ENCODE results near the gene EVI5L. TPM values are rescaled to one million over a fixed set of nuclear protein-coding genes. Genes with fewer than 3 reads are reported as not detected.

The EVI5L gene
- total and polyA plus RNA-seq, 4 donors = 1.4 to 5.0 (median 4.4) TPM

- Histone ChIP-seq H3K4me3 (ENCODE audit: low read depth in 1 of 3, low read length in 3 of 3) (no peak overlapping the region), H3K9me3 (ENCODE audit: control insufficient read depth in 4 of 4, low read length in 3 of 4) (no peaks in the 10 kb centered on the region), H3K36me3 (ENCODE audit: control insufficient read depth in 4 of 4, insufficient read depth in 3 of 4, low read depth in 1 of 4, low read length in 3 of 4) (peaks cover 0 to 1% (median 0%) of the 10 kb centered on the region in 4 donors), H3K27me3 (ENCODE audit: control insufficient read depth in 4 of 4, insufficient read depth in 4 of 4, low read length in 3 of 4) (peaks cover 0 to 2% (median 2%) of the 10 kb centered on the region in 4 donors), H3K9ac (ENCODE audit: low read depth in 1 of 2, low read length in 2 of 2) (no peak overlapping the region), H3K4me1 (ENCODE audit: control insufficient read depth in 4 of 4, insufficient read depth in 4 of 4, low read length in 3 of 4) (peaks cover 0 to 5% (median 2%) of the 10 kb centered on the region in 4 donors), H3K27ac (ENCODE audit: low read depth in 1 of 2, low read length in 2 of 2) (no peak overlapping the region)
- 13% methylated on average over 31 of the region's 31 CpGs for WGBS
- DNase-seq (ENCODE audit: low spot score) = no peak
- TF ChIP-seq ZBTB33 (IDR thresholded peaks at IDR 0.05) = no peak
- TF ChIP-seq CTCF (IDR thresholded peaks at IDR 0.05; ENCODE audit: low read depth, low read length, missing input control) = no peak
- no peak for TF ChIP-seq EGR1 (IDR thresholded peaks at IDR 0.05; ENCODE audit: low read depth in 2 of 2)
- TF ChIP-seq HNF4A (conservative IDR thresholded peaks at IDR 0.05) = no peak
- TF ChIP-seq YY1 (IDR thresholded peaks at IDR 0.05) = no peak
- TF ChIP-seq RAD21 (IDR thresholded peaks at IDR 0.05) = no peak
- TF ChIP-seq NR2F2 (IDR thresholded peaks at IDR 0.05) = no peak
- TF ChIP-seq TAF1 (conservative IDR thresholded peaks at IDR 0.05) = no peak
- TF ChIP-seq HNF4G (IDR thresholded peaks at IDR 0.05) = no peak
- TF ChIP-seq JUND (IDR thresholded peaks at IDR 0.05) = no peak
- no peak for TF ChIP-seq MAX (IDR thresholded peaks at IDR 0.05)
- TF ChIP-seq RXRA (IDR thresholded peaks at IDR 0.05) = no peak
- no peak for TF ChIP-seq FOXA1 (IDR thresholded peaks at IDR 0.05)
- no peak for TF ChIP-seq REST (IDR thresholded peaks at IDR 0.05)
- no peak for TF ChIP-seq GABPA (IDR thresholded peaks at IDR 0.05 in 1 of 2, conservative IDR thresholded peaks at IDR 0.05 in 1 of 2)
- no peak for TF ChIP-seq SP1 (IDR thresholded peaks at IDR 0.05)
- TF ChIP-seq ATF3 (IDR thresholded peaks at IDR 0.05) = no peak
- no peak for TF ChIP-seq FOXA2 (IDR thresholded peaks at IDR 0.05)
These were observed 40.6 kb upstream of the EVI5L start for GRCh38 chr19:7789447-7789846.
